GM18873 (cell line): ENCODE data around the gene FLACC1.
"Not testable (repeated sequence)": the region's sequence is repeated elsewhere in the genome, so short reads cannot be mapped to it uniquely, and the experiment has no call there.

Source experiments
- ATAC-seq: cut with Tn5 transposase; IDR thresholded peaks from one replicate; pipeline ENCODE4 v1.9.1; 2021; ENCODE audit warnings: mild to moderate bottlenecking, moderate library complexity, moderate number of reproducible peaks; ENCODE audit not compliant: unreplicated experiment, low FRiP score

The FLACC1 gene

DNA sequence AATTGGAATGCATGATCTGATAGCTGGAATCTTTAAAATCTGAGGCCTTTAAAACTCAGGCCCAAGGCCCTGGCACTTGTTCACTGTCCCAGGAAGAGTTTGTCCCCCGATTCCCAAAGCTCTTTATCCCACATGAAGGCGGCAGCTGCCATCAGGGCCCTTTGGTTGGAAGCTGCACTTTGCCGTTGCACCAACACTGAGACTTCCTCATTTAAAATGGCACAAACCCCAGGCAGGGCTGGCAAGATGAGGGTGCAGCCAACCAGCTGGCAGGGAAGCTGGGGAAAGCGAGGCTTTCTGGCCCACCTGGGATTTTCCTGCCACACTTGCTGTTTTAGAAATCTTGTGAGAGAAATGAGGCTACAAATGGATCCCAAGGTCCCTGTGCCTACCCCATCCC is 6.3 kb downstream of the FLACC1 start:
- ATAC-seq = no peak

DNA sequence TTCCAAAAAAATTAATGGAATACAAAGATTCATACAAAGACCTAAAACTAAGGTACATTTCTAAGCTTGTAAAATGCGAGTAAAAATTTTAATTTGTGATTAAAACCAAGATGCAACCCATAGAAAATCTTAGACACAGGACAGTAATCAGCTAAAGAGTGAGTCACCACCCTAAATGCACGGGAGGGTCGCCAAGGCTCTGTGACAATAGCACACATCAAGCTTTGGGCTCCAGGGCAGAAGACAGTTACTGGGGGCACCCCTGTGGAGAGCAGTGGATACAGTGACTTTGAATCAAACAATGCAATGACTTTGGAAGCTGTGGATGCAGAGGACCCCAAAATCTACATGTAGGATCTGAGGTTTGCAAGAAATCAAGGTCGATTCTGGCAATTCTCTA is 7.5 kb downstream of the FLACC1 start:
- ATAC-seq = no peak

DNA sequence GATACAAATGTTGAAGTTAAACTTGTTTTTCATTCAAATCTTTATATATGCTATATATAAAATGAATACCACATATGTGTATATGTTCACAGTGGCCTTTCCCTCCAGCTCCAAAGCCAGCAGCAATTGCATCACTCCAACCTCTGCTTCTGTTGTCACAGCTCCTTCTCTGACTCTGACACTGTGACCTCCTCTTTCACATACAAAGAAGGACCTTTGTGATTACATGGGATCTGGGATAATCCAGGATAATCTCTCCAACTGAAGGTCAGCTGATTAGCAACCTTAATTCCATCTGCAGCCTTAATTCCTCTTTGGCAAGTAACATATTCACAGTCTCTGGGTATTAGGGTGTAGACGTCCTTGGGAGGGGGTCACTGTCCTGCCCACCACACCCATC is 8.4 kb downstream of the FLACC1 start:
- ATAC-seq = no peak

DNA sequence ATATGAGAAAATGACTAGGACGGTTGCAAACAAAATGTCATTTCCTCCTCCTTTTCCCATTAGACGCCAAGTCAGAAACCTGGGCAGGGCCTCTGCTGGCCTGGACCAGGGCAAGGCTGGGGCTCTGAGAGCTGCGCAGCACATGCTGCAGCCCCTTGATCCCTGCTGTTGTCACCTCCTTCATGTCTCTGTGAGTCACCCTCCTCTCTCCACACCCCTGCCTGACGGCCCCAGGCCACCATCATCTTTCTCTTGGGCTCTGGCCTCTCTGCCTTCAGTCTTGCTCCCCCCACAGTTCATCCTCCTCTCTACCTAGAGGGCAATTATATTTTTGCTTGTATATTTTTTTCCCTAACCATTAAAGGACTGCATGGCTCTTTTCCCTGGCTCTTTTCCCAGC is 10.0 kb downstream of the FLACC1 start:
- no peak for ATAC-seq

DNA sequence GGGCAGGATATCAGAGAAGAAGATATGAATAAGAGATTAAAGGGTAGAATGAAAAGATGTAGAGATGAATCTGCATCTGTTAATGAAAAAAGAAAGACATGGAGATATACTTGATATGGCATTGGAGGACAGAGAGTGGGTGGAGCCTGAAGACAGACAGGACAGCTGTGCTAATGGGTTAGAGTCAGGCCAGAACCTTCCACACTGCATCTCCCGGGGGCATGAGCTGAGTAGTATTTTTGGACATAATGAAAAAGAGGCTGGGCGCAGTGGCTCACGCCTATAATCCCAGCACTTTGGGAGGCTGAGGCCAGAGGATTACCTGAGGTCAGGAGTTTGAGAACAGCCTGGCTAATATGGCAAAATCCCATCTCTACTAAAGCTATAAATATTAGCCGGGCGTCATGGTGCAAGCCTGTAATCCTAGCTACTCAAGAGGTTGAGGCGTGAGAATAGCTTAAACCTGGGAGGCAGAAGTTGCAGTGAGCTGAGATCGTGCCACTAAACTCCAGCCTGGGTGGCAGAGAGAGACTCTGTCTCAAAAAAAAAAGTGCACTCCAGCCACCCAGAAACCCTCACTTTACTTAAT is 11.4 kb downstream of the FLACC1 start:
- ATAC-seq = no peak

DNA sequence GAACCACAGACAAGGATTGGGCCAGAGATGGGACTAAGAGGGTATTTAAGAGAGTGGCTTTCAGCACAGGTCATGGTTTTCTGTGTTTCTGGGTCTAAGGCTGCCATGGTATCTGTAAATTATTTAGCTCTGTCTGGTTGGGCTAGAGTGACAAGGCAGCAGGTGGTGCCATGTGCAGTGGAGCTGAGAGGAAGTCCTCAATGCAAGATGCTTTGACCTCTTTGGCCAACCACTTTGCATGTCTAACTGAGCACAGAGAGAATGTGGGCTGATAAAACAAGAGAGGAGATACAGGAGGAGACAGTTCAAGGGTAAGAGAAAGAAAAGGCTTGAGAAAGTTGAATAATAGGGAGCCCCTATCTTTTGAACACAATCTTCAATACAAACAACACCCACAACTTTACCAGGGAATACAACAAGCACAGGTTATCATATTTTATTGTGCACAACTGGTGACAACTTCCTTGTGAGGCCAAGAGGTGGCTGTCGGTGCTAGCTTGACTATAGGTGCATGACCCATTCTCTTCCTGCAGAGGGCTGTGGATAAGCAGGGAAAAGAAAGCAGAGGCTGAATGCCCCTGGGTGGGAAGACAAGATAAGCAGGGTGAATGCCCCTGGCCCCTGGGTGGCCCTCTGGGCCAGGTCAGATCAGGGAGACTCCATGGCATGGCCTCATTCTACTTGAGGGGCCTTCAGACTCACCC is 12.3 kb downstream of the FLACC1 start:
- peak; percentile 81 for ATAC-seq

DNA sequence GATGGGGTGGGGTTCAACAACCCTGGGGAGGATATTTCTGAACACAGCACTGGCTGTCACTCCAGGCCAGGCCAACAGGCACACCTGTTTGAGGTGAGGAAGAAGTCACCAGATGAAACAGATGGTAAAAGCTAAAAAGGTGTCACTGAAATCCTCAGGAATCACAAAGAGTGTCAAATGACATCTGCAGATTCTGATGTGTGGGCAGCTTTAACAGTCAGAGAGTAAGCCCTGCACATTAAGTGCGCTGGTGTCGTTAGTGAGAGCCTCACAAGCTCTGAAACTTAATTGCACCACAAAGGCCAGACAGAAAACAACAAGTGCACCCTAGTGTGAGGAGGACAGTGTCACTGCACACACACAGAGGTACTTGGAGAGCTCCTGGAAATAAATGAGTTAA is 13.6 kb downstream of the FLACC1 start:
- ATAC-seq = no peak

DNA sequence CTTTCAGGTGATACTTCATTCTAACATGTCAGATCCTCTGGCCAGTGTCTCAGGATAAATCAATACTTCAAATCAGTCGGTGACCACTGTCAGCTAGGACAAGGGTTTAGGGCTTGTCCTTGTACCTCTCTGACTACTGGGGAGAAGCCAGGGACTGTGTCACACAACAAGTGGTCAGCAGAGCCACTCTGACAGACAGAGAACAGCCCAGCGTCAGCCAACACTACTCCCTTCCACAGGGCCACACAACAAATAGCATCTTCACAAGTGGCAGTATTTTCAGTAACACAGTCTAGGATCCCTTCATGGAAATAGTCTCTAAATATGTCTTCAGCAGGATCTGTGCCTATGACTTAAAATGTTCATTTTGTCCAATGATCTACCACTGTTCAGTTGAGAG is 14.2 kb downstream of the FLACC1 start:
- ATAC-seq = no peak

DNA sequence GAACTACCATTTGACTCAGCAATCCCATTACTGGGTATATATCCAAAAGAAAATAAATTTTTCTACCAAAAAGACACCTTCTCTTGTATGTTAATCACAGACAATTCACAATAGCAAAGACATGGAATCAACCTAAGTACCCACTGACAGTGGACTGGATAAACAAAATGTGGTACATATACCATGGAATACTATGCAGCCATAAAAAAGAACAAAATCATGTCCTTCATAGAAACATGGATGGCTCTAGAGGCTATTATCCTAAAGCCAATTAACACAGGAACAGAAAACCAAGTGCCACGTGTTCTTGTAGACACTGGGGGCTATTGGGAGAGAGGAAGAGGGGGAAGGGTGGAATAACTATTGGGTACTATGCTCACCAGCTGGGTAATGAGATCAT is 27.7 kb downstream of the FLACC1 start:
- ATAC-seq = no peak

DNA sequence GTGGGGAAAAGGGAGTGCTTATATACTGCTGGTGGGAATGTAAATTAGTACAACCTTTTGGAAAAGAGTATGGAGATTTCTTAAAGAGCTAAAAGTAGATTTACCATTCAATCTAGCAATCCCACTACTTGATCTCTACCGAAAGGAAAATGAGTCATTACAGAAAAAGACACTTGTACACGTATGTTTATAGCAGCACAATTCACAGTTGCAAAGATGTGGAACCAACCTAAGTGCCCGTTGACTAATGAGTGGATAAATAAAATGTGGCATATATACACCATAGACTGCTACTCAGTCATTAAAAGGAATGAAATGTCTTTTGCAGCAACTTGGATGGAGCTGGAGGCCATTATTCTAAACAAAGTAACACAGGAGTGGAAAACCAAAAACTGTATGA is 29.5 kb downstream of the FLACC1 start:
- no peak for ATAC-seq

DNA sequence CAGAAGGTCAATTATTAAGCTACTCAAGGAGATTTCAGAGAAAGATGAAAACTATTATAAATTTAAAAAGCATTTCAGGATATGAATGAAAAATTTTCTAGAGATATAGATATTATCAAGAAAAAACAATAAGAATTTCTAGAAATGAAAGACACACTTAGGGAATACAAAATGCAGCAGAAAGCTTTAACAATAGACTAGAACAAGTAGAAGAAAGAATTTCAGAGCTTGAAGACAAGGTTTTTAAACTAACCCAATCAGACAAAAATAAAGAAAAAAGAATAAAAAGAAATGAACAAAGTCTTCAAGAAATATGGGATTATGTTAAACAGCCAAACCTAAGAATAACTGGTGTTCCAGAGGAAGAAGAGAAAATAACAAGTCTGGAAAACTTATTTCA is 34.4 kb downstream of the FLACC1 start:
- no peak for ATAC-seq

DNA sequence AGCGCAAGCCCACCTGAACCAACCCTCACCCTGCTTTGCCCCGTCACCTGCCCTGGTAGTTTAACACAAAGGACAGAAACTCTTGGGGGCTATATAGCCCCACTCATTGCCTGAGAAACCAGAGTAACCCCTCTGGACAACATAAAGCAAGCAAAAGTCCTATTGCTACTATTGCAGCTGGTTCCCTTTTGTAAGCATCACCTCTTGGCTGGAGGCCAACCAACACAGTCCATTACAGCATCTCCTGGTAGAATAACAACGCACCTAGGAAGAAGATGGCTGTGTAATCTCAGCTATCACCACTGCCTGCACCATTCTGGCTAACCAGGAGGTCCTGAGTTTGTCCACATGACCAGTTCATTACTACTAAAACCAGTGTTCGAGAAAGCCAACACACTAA is 36.4 kb downstream of the FLACC1 start:
- ATAC-seq = no peak

DNA sequence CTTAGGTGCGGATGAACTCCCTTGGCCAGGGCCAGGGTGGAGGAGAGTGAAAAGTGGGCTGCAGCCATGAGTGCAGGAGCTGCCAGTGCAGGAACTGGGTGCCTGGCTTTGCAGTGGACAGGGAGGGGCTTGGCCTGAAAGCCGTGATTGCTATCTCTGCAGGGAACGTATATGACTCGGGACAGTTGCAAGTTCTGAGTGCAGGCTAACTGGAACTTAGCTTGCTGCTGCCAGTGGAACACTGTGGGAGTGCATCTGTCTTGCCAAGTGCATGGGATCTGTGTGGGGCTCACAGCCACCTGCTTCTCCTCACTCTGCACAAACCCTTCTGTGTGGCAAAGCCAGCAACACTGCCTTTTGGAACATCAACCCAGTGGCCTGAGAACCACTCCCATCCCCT is 36.9 kb downstream of the FLACC1 start:
- ATAC-seq = no peak

DNA sequence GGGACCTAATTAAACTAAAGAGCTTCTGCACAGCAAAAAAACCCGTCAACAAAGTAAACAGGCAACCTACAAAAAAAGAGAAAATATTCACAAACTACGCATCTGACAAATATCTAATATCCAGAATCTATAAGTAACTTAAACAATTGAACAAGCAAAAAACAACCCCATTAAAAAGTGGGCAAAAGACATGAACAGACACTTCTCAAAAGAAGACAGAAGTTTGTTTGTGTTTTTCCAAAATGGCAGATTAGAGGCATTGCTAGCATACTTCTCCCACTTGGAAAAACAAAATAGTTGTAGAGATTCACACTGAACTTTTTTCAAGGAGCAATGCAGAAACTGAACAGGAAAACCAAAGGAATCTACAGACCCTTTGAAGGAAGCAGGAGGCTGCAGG is 37.6 kb downstream of the FLACC1 start:
- ATAC-seq = no peak

DNA sequence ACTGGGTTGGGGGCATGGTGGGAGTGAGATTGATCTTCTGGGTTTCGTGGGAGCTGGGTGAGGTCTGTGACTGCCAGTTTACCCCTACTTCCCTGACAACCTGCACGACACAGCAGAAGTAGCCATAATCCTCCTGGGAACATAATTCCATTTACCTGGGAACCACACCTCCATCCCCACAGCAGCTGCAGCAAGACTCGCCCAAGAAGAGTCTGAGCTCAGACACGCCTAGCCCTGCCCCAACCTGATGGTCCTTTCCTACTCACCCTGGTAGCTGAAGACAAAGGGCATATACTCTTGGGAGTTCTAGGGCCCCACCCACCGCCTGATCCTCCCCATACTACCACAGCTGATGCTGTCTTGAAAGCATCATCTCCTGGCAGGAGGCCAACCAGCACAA is 43.8 kb downstream of the FLACC1 start:
- no peak for ATAC-seq

DNA sequence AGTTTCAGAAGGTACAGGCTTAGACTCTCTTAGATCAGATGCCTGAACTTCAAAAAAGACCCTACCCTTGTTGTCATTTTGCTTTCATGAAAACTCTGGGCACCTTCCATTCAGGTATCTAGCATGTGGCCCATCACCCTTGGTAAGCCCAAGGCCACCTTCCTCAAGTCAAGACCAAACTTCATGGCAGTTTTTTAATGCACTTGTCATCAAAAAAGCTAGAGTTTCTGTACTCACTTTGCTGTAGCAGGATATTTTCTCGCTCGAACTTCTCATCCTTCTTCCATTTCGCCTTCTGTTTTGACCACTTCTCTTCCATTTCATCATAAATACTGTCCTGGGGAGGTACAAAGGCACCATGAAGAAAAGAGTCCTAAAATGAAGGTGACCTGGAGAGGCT is 48.2 kb downstream of the FLACC1 start:
- ATAC-seq = no peak

DNA sequence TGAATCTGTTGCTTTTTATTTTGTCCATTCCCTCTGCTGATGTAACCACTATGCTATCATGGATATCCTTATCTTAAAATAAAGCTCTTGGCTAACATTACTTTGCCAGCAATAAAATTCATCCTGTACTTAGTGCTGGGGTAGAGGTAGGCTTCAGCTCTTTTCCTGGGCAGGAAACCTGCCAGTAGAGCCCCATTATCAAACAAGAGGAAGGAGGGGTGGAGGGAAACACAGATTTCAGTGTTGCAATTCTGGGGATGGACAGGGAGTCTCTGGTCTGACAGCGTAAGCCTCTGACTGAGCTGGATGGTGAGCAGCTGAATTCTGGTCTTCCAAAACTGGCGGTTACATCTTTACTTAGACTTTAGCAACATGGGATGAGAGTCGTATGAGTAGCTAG is 49.3 kb downstream of the FLACC1 start:
- no peak for ATAC-seq

DNA sequence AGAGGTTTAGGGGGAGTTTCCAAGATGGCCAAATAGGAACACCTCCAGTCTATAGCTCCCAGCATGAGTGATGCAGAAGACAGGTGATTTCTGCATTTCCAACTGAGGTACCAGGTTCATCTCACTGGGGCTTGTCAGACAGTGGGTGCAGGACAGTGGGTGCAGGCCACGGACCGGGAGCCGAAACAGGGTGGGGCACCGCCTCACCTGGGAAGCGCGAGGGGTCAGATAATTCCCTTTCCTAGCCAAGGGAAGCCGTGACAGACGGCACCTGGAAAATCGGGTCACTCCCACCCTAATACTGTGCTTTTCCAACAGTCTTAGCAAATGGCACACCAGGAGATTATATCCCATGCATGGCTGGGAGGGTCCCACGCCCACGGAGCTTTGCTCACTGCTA is 57.2 kb downstream of the FLACC1 start:
- not testable (repeated sequence) for ATAC-seq

DNA sequence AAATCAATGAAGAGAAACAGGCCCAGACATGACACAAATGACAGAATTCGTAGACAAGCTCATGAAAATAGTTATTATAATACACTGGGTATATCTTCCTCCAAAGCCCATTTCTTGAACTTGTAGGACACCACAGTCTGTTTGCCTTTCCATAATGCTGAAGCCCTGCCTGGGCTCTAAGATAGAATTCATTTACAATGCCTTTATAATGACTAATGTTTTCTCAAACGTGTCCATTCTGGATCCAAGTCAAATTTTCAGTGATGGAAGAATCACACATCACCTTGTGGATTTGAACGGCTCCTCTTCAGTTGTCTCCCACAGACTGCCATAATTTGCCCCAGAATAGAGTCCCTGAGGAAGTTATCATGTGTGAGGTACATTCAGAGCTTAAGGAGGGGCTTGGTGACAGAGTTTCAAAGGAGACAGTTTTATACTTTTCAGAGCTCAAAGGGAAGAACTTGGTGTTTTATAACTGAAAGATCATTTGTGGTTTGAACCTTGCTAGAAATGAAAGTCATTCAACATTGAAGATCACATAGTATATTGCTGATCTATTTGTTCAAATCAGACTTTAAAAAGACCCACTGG is 58.6 kb downstream of the FLACC1 start:
- no peak for ATAC-seq

DNA sequence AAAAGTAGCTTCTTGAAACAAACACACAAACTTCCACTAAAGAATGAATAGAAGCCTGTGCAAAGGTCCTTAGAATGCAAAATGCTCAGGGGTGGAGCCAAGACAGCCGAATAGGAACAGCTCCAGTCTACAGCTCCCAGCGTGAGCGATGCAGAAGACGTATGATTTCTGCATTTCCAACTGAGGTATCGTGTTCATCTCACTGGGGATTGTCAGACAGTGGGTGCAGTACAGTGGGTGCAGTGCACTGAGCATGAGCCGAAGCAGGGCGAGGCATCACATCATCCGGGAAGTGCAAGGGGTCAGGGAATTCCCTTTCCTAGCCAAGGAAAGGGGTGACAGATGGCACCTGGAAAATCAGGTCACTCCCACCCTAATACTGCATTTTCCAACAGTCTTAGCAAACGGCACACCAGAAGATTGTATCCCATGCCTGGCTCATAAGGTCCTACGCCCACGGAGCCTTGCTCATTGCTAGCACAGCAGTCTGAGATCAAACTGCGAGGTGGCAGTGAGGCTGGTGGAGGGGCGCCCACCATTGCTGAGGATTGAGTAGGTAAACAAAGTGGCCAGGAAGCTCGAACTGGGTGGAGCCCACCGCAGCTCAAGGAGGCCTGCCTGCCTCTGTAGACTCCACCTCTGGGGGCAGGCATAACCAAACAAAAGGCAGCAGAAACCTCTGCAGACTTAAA is 66.5 kb downstream of the FLACC1 start:
- not testable (repeated sequence) for ATAC-seq

DNA sequence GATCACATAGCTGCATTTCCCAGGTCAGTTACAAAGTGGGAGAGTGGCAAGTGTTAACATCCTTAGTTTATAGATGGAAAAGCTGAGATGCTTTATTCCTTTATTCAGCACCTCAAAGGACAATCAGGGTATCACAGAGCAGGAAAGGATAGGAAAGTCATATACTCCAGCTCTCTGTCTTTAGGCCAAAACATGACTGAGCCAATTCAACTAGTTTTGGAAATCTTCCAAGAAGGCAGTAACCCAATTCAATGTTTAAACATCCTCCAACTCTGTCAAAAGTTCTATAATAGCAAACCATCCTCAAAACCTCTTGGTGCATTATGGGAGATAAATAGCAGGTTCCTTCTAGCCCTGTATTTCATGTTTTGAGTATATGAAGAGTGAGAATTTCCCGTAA is 71.6 kb downstream of the FLACC1 start:
- no peak for ATAC-seq
